Hepatocyte (in vitro differentiated cells): ENCODE measurements around the gene HLA-DMA.

Experiments
- EZH2 ChIP-seq: fragments of 200-600 bp; sonication (generic); IDR thresholded peaks from 2 replicates; pipeline ENCODE4 v1.6.1; 2016; ENCODE audit warnings: antibody characterized with exemption, mild to moderate bottlenecking, borderline replicate concordance
- EZH2phosphoT487 ChIP-seq: fragments of 200-600 bp; sonication (generic); IDR thresholded peaks from one replicate; pipeline ENCODE4 v1.6.1; 2018; ENCODE audit warnings: antibody characterized with exemption, mild to moderate bottlenecking, low read depth, moderate library complexity; ENCODE audit not compliant: unreplicated experiment, severe bottlenecking
- TF ChIP-seq, protein P1 (sequence below): fragments of 200-600 bp; sonication (generic); IDR thresholded peaks from 2 replicates; pipeline ENCODE4 v1.5.1; 2016; ENCODE audit warnings: antibody characterized with exemption, mild to moderate bottlenecking; ENCODE audit not compliant: poor library complexity

GRCh38 chr6:32970413-32971241 lies 17.7 kb upstream of the HLA-DMA start:
- TF ChIP-seq, protein P1, sequence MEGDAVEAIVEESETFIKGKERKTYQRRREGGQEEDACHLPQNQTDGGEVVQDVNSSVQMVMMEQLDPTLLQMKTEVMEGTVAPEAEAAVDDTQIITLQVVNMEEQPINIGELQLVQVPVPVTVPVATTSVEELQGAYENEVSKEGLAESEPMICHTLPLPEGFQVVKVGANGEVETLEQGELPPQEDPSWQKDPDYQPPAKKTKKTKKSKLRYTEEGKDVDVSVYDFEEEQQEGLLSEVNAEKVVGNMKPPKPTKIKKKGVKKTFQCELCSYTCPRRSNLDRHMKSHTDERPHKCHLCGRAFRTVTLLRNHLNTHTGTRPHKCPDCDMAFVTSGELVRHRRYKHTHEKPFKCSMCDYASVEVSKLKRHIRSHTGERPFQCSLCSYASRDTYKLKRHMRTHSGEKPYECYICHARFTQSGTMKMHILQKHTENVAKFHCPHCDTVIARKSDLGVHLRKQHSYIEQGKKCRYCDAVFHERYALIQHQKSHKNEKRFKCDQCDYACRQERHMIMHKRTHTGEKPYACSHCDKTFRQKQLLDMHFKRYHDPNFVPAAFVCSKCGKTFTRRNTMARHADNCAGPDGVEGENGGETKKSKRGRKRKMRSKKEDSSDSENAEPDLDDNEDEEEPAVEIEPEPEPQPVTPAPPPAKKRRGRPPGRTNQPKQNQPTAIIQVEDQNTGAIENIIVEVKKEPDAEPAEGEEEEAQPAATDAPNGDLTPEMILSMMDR, result no peak
- TF ChIP-seq EZH2phosphoT487, result no peak
- TF ChIP-seq EZH2, result no peak
